22Rv1 (cell line): ENCODE measurements around the gene QPCTL.

Source experiments
- H3K27ac ChIP-seq: fragments of 450-650 bp; 2 replicates; pipeline ENCODE4 v1.5.1; 2017
- ZFX ChIP-seq: fragments of 450-650 bp; IDR thresholded peaks from 2 replicates; pipeline ENCODE4 v1.6.1; 2017; ENCODE audit warnings: antibody characterized with exemption, borderline replicate concordance
- TF ChIP-seq, protein P1 (sequence below): fragments of 450-650 bp; IDR thresholded peaks from 2 replicates; pipeline ENCODE4 v1.5.1; 2017; ENCODE audit warnings: mild to moderate bottlenecking

Gene QPCTL

DNA sequence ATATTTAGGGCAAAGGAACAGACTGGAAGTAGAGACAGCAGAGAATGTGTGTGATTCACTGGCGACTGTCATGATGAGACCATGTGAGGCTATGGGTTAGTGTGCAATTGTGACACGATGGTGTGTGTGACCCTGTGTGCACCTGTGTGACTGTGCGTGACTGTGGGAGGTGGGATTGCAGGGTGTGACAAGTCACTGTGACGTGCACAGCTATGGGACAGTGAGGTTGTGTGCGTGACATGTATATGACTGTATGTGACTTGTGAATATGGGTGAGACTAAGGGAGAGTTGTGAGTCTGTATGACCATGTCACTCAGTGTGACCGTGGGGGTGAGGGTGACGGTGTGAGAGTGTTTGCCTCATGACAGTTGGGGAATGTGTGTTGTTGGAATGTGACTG lies 27.9 kb upstream of the QPCTL start:
- H3K27ac ChIP-seq, result no peak overlapping the region
- TF ChIP-seq, protein P1, sequence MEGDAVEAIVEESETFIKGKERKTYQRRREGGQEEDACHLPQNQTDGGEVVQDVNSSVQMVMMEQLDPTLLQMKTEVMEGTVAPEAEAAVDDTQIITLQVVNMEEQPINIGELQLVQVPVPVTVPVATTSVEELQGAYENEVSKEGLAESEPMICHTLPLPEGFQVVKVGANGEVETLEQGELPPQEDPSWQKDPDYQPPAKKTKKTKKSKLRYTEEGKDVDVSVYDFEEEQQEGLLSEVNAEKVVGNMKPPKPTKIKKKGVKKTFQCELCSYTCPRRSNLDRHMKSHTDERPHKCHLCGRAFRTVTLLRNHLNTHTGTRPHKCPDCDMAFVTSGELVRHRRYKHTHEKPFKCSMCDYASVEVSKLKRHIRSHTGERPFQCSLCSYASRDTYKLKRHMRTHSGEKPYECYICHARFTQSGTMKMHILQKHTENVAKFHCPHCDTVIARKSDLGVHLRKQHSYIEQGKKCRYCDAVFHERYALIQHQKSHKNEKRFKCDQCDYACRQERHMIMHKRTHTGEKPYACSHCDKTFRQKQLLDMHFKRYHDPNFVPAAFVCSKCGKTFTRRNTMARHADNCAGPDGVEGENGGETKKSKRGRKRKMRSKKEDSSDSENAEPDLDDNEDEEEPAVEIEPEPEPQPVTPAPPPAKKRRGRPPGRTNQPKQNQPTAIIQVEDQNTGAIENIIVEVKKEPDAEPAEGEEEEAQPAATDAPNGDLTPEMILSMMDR, result no peak
- TF ChIP-seq ZFX, result no peak

DNA sequence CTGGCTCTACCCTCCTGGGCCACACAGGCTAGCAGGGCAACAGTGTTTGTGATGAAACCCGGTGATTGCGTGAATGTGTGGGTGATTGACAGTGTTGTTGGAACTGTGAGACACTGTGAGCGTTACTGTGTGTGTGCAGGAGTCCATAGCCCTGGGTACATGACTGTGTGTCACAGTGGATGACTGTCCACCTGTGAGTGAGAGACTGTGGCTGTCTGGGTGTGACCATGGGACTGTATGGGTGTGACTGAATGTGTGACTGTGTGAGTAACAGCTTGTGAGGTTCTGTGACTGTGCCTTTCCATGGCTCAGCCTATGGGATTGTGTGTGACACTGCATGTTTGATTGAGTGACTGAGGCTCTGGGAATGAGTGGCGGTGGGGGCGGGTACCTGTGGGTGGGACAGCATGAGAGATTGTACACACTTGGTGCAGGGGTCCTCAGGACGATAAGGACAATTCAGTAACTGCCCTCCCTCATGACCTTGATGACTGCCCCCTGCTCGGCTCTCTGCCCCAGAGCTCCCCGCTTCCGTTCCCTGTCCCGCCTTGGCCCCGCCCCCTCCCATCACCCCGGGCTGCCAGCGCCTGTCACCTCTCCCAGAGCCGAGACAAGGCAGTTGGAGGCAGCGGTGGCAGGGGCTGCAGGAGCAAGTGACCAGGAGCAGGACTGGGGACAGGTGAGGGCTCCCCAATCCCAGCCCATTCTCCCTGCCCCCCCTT lies 24.7 kb upstream of the QPCTL start, which contains the start of gene GIPR:
Gene GIPR, plus strand, starts transcription at position 602 of the 722 bp plus-strand sequence. CDS start 1,300 bp downstream, outside the sequence.
- peak within 1 kb of the TSS; percentile 27 for H3K27ac ChIP-seq
- TF ChIP-seq, protein P1, result no peak
- TF ChIP-seq ZFX, result no peak

DNA sequence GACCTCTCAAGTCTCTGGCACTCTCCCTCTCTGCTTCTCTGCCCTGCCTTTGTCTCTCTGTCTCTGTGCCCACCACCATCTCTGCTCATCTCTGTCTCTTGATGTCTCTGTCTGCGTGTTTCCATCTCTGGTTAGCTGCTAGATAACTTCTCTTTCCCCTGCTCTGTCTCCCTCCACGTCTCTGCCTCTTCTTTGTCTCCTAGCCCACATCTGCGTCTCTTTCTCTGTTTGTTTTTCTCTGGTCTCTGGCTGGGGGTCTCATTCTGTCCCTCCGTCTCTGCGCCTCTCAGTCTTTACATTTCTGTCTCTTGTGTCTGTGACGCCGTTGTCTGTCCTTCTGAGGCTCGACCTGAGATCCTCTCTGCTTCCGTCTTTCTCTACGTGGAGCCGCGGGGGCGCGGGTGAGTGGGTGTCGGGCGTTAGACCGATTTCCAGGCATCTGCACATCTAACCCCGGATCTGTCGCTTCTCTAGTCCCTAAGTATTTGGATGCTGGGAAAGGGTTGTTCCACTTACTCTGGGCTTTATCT lies 24.1 kb upstream of the QPCTL start:
- H3K27ac ChIP-seq, result peak overlapping the region; percentile 27
- TF ChIP-seq ZFX, result no peak
- TF ChIP-seq, protein P1, result no peak

DNA sequence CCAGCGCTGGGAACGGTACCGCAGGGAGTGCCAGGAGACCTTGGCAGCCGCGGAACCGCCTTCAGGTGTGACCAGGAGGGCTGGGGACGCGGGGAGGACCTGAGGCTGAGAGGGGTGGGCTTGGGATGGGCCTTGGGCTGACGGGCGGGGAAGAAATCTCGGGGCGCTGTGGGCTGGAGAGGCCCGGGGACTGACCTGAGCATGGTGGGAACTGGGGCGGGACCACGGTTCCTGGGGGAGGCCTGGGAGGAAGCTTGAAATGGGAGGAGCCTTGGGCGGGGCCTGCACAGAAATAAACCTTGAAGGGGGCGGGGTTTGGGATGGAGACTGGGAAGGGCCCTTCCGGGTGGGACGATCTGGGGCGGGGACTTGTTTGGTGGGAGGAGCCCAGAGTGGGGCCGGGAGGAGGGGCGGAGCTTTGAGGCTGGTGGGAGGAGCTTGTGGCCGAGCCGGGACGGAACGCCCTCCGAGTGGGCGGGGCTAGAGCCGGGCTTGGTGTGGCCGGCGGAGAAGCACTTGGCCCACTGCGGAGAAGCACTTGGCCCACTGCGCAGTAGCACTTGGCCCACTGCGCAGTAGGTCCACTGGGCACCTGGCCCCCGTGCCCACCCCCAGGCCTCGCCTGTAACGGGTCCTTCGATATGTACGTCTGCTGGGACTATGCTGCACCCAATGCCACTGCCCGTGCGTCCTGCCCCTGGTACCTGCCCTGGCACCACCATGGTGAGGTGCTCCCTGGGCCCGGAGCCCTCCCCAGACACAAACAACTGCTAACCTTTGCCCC lies 21.6 kb upstream of the QPCTL start:
- peak overlapping the region; percentile 51 for H3K27ac ChIP-seq
- TF ChIP-seq ZFX, result no peak
- TF ChIP-seq, protein P1, result no peak

DNA sequence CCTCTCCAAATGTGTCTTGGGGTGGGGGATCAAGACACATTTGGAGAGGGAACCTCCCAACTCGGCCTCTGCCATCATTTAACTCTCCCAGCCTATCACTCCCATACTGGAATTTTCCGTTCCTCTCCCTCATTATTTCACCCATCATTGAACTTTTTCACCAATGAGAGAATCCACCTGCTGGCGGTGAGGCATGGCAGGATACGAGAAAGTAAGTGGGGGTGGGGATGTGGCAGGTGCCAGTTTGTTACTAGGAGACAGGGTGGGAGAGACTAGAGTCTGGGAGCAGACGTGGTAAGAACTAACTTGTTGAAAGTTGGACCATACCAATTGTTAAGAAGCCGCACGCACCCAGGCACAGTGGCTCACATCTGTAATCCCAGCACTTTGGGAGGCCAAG lies 17.5 kb upstream of the QPCTL start:
- H3K27ac ChIP-seq, result no peak overlapping the region
- TF ChIP-seq, protein P1, result no peak
- TF ChIP-seq ZFX, result no peak

DNA sequence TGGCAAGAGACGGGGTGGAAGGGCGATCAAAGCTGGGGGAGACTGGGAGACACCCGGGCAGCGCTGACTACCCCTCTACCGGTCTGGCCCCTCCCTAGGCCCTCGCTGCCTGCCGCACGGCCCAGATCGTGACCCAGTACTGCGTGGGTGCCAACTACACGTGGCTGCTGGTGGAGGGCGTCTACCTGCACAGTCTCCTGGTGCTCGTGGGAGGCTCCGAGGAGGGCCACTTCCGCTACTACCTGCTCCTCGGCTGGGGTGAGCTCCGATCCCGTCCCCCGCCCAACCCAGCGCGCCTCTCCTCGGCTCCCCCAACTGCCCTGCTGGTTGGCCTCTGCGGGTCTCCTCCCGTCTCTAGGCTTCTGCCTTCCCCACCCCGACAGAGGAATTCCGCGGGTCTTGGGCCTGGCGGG lies 15.6 kb upstream of the QPCTL start:
- H3K27ac ChIP-seq, result no peak overlapping the region; the same call in 1 of the 2 replicates
- TF ChIP-seq, protein P1, result no peak
- no peak for TF ChIP-seq ZFX
